ENCODE results near the gene FBXL13. TPM values are rescaled to one million over a fixed set of nuclear protein-coding genes. Genes with fewer than 3 reads are reported as not detected.
A peak's percentile ranks its signal among the peaks of the same experiment; 100 is the strongest.

Gene FBXL13
- total RNA-seq, 1 donor from 2014 or later, result 3.0 TPM

DNA sequence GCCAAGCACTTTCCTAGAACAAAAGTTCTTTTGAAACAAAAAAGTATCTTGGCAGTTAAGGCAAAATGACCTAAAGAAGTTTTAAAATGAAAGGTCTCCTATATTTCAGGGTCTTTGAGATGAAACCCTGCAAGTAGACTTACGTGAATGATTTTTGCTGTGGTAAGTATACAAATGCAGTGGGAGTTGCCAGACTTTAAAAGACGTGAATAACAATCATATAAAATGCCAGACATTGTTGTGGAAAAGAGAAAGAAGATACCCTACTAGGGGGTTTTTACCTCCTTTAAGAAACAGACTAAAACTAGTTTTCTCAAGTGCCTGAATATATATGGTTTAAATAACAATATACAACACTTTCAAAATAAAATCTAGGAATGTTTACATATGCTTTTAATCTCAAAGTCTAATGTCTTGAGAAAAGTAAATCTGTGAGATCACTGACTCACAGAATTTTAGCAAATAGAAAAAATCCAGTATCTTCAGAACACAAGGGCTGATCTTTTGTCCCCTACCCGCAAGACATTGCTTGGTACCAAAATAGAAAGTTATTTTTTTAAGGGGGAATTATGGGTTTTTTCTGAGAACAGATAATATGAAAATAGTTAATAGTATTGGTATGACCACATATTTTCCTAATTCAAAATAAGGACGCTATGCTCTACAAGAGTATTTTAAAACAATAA, 132.3 kb downstream of the FBXL13 start:
- intact Hi-C loops (cut with DNase I), result no loop called here
- H3K4me1 ChIP-seq, result no peaks in the 10 kb centered on the region
- no peaks in the 10 kb centered on the region for H3K9me3 ChIP-seq
- H3K36me3 ChIP-seq, result no peaks in the 10 kb centered on the region
- TF ChIP-seq, protein P1, sequence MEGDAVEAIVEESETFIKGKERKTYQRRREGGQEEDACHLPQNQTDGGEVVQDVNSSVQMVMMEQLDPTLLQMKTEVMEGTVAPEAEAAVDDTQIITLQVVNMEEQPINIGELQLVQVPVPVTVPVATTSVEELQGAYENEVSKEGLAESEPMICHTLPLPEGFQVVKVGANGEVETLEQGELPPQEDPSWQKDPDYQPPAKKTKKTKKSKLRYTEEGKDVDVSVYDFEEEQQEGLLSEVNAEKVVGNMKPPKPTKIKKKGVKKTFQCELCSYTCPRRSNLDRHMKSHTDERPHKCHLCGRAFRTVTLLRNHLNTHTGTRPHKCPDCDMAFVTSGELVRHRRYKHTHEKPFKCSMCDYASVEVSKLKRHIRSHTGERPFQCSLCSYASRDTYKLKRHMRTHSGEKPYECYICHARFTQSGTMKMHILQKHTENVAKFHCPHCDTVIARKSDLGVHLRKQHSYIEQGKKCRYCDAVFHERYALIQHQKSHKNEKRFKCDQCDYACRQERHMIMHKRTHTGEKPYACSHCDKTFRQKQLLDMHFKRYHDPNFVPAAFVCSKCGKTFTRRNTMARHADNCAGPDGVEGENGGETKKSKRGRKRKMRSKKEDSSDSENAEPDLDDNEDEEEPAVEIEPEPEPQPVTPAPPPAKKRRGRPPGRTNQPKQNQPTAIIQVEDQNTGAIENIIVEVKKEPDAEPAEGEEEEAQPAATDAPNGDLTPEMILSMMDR (IDR thresholded peaks at IDR 0.05), result no peak
- no peak for ATAC-seq
- no peak overlapping the region for H3K4me3 ChIP-seq
- no peak for DNase-seq
- H3K27ac ChIP-seq, result no peak overlapping the region
- no peaks in the 10 kb centered on the region for H3K27me3 ChIP-seq

DNA sequence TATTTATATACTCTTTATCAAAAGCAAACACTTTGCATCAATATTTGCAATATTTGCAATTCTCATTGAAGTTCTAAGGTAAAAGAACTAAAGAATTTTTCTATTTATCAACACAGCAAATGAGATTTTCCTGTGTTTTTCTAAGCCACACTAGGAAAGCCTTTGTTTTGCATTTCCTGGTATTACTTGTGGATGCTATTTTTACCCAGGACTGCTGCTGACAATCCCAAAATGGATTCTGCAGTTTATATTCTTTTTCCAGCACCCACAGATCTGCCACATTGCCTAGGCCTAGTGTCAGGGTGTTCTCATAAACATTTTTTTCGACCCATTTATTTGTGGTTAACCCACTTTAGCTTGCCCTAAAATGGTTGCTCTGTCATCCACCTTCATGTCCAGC, 135.9 kb downstream of the FBXL13 start:
- DNase-seq (no peak), ATAC-seq (no peak)
- peaks cover 13% of the 10 kb centered on the region for H3K4me1 ChIP-seq
- no peak overlapping the region for H3K27ac ChIP-seq
- TF ChIP-seq, protein P1 (IDR thresholded peaks at IDR 0.05), result no peak
- no peaks in the 10 kb centered on the region for H3K27me3 ChIP-seq
- intact Hi-C loops (cut with DNase I), result no loop called here
- H3K9me3 ChIP-seq, result no peaks in the 10 kb centered on the region
- no peak overlapping the region for H3K4me3 ChIP-seq
- H3K36me3 ChIP-seq, result no peaks in the 10 kb centered on the region

DNA sequence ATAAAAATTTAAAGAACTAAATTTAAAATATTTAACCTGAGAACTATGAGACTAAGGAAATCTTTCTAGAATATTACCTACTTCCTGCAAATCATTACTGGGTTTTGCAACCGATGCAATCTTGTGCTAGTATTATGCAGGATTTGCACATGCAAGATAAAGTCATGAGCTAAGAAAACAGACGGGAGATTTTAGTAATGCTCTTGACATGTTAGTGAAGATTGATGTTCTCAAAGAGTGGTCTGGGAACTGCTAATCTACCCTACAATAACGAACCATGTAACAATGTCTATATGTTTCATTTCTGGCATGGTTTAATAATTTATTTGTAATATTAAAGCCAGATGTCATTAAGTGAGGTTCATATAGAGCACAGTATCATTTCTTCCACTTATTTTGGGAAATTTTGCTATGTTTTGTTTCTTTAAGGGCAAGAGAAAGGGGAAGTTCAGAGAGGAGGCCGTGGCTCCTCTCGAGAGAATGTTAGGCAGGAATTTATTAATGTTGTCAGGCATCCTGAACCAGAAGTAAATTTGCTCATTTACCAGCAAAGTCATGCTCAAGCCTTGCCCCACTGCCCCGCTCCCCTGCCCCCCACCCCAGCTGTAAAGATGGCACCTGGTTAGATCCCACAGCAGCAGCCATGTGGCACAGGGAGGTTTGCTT, 139.0 kb downstream of the FBXL13 start:
- H3K27me3 ChIP-seq, result no peaks in the 10 kb centered on the region
- no peak for ATAC-seq
- DNase-seq, result no peak
- TF ChIP-seq, protein P1 (IDR thresholded peaks at IDR 0.05), result no peak
- no peak overlapping the region for H3K27ac ChIP-seq
- intact Hi-C loops (cut with DNase I), result no loop called here
- H3K4me1 ChIP-seq, result peaks cover 13% of the 10 kb centered on the region
- no peak overlapping the region for H3K4me3 ChIP-seq
- no peaks in the 10 kb centered on the region for H3K9me3 ChIP-seq
- H3K36me3 ChIP-seq, result no peaks in the 10 kb centered on the region

DNA sequence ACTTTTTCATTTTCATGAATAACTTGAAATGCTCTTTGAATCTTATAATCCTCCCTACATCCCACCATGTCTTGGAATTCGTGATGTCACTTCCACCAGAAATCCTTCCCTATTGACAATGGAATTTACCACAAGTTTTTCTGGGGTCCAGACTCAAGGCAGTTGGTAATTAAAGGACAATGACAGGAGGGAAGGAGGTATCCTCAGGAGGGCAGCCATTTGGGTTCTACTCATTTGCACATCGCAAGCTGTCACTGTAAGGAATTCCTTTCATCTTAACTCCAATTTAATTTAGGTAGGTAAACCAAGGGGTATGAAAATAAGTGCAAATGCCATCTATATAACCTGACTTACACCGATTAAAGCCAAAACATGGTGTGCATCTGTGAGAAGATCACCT, 139.9 kb downstream of the FBXL13 start:
- Histone ChIP-seq H3K4me3 (no peak overlapping the region), H3K27me3 (no peaks in the 10 kb centered on the region), H3K9me3 (no peaks in the 10 kb centered on the region), H3K4me1 (peaks cover 13% of the 10 kb centered on the region), H3K27ac (no peak overlapping the region), H3K36me3 (no peaks in the 10 kb centered on the region)
- intact Hi-C loops (cut with DNase I), result no loop called here
- ATAC-seq (no peak), DNase-seq (no peak)
- TF ChIP-seq, protein P1 (IDR thresholded peaks at IDR 0.05), result no peak

DNA sequence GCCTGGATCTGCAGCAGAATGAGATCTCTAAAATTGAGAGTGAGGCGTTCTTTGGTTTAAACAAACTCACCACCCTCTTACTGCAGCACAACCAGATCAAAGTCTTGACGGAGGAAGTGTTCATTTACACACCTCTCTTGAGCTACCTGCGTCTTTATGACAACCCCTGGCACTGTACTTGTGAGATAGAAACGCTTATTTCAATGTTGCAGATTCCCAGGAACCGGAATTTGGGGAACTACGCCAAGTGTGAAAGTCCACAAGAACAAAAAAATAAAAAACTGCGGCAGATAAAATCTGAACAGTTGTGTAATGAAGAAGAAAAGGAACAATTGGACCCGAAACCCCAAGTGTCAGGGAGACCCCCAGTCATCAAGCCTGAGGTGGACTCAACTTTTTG, 140.4 kb downstream of the FBXL13 start:
- intact Hi-C loops (cut with DNase I), result no loop called here
- Histone ChIP-seq H3K36me3 (no peaks in the 10 kb centered on the region), H3K4me1 (peaks cover 13% of the 10 kb centered on the region), H3K27ac (peak overlapping the region; percentile 24), H3K4me3 (no peak overlapping the region), H3K9me3 (no peaks in the 10 kb centered on the region), H3K27me3 (no peaks in the 10 kb centered on the region)
- ATAC-seq (no peak), DNase-seq (no peak)
- TF ChIP-seq, protein P1 (IDR thresholded peaks at IDR 0.05), result no peak
